Measurements from ENCODE around the gene MAPKAP1. TPM values are rescaled to one million over a fixed set of nuclear protein-coding genes. Genes with fewer than 3 reads are reported as not detected.

MAPKAP1 gene
- polyA plus RNA-seq, 1 donor (not counting 4 experiments of a cell fraction or from before 2014, with no cell fraction given) = 129 TPM

GRCh38 chr9:125633116-125633745 is 73.8 kb downstream of the MAPKAP1 start:
- FAIRE-seq (peak; percentile 63), DNase-seq (ENCODE audit: low read depth, low spot score) (no peak)
- peaks cover 64% of the 10 kb centered on the region for H3K79me2 ChIP-seq (ENCODE audit: control insufficient read depth, insufficient read depth, low read length)
- H3K9me3 ChIP-seq (ENCODE audit: control insufficient read depth, low read depth, low read length) = no peaks in the 10 kb centered on the region
- H3K9me1 ChIP-seq (ENCODE audit: control insufficient read depth, extremely low read depth, insufficient read depth, low read length) = peaks cover 10% of the 10 kb centered on the region
- no peak overlapping the region for H3K9ac ChIP-seq (ENCODE audit: control insufficient read depth, extremely low read depth, insufficient read depth, low read length)
- peak overlapping the region in 1 of 3 experiments; percentile 45 for H3K4me3 ChIP-seq (ENCODE audit: control insufficient read depth in 2 of 3, extremely low read depth in 1 of 3, insufficient read depth in 2 of 3, low read depth in 1 of 3, low read length in 3 of 3)
- TF ChIP-seq EZH2 (IDR thresholded peaks at IDR 0.05; ENCODE audit: low read length) = no peak
- TF ChIP-seq CTCF (optimal IDR thresholded peaks at IDR 0.05 in 1 of 3, IDR thresholded peaks at IDR 0.05 in 1 of 3, conservative IDR thresholded peaks at IDR 0.05 in 1 of 3; ENCODE audit: extremely low read depth in 1 of 3, insufficient read depth in 2 of 3, low read length in 3 of 3) = no peak
- no peaks in the 10 kb centered on the region for H3K36me3 ChIP-seq (ENCODE audit: control insufficient read depth in 2 of 2, extremely low read depth in 1 of 2, insufficient read depth in 2 of 2, low read length in 2 of 2)
- dilution Hi-C loops (cut with MboI; ENCODE audit: extremely low pct_ligation_motif_present, low sequenced_read_pairs) = no loop called here
- peak overlapping the region; percentile 72 for H3K4me2 ChIP-seq (ENCODE audit: control insufficient read depth, extremely low read depth, insufficient read depth, low read depth, low read length)
- H3K4me1 ChIP-seq (ENCODE audit: control insufficient read depth, extremely low read depth, insufficient read depth, low read length) = peaks cover 51% of the 10 kb centered on the region
- H4K20me1 ChIP-seq (ENCODE audit: control insufficient read depth, extremely low read depth, insufficient read depth, low read length) = peaks cover 14% of the 10 kb centered on the region
- H3K27ac ChIP-seq (ENCODE audit: control insufficient read depth, insufficient read depth, low read length) = peak overlapping the region; percentile 56
- no peak overlapping the region for H2AFZ ChIP-seq (ENCODE audit: control insufficient read depth, low read length)
- H3K27me3 ChIP-seq (ENCODE audit: control insufficient read depth, extremely low read depth, insufficient read depth, low read length) = no peaks in the 10 kb centered on the region

- Histone ChIP-seq H3K27ac (ENCODE audit: control insufficient read depth, insufficient read depth, low read length) (peak overlapping the region; percentile 56), H3K4me3 (ENCODE audit: control insufficient read depth in 2 of 3, extremely low read depth in 1 of 3, insufficient read depth in 2 of 3, low read depth in 1 of 3, low read length in 3 of 3) (peak overlapping the region in 1 of 3 experiments; percentile 45), H3K27me3 (ENCODE audit: control insufficient read depth, extremely low read depth, insufficient read depth, low read length) (no peaks in the 10 kb centered on the region), H3K9me3 (ENCODE audit: control insufficient read depth, low read depth, low read length) (no peaks in the 10 kb centered on the region), H3K4me2 (ENCODE audit: control insufficient read depth, extremely low read depth, insufficient read depth, low read depth, low read length) (peak overlapping the region; percentile 72), H3K9ac (ENCODE audit: control insufficient read depth, extremely low read depth, insufficient read depth, low read length) (no peak overlapping the region), H2AFZ (ENCODE audit: control insufficient read depth, low read length) (no peak overlapping the region), H3K4me1 (ENCODE audit: control insufficient read depth, extremely low read depth, insufficient read depth, low read length) (peaks cover 51% of the 10 kb centered on the region), H3K79me2 (ENCODE audit: control insufficient read depth, insufficient read depth, low read length) (peaks cover 71% of the 10 kb centered on the region), H3K36me3 (ENCODE audit: control insufficient read depth in 2 of 2, extremely low read depth in 1 of 2, insufficient read depth in 2 of 2, low read length in 2 of 2) (no peaks in the 10 kb centered on the region), H4K20me1 (ENCODE audit: control insufficient read depth, extremely low read depth, insufficient read depth, low read length) (peaks cover 14% of the 10 kb centered on the region), H3K9me1 (ENCODE audit: control insufficient read depth, extremely low read depth, insufficient read depth, low read length) (peaks cover 10% of the 10 kb centered on the region)
- DNase-seq (ENCODE audit: low read depth, low spot score) = peak; percentile 55
- no peak for TF ChIP-seq EZH2 (IDR thresholded peaks at IDR 0.05; ENCODE audit: low read length)
- no peak for TF ChIP-seq CTCF (optimal IDR thresholded peaks at IDR 0.05 in 1 of 3, IDR thresholded peaks at IDR 0.05 in 1 of 3, conservative IDR thresholded peaks at IDR 0.05 in 1 of 3; ENCODE audit: extremely low read depth in 1 of 3, insufficient read depth in 2 of 3, low read length in 3 of 3)
- FAIRE-seq = peak; percentile 77
- dilution Hi-C loops (cut with MboI; ENCODE audit: extremely low pct_ligation_motif_present, low sequenced_read_pairs) = no loop called here
Observed at GRCh38 chr9:125632321-125633115, 74.5 kb downstream of the MAPKAP1 start.

All from keratinocyte (primary cell).